ENCODE measurements around the gene ASB12.

ASB12 gene

GRCh38 chrX:64205735-64206501 is 24.5 kb downstream of the ASB12 start:
- no peak for TF ChIP-seq ZNF274 (IDR thresholded peaks at IDR 0.05; ENCODE audit: low read depth, low read length)
- TF ChIP-seq YY1 (IDR thresholded peaks at IDR 0.05; ENCODE audit: insufficient read depth, insufficient read length), result no peak
- no peak for TF ChIP-seq SUZ12 (IDR thresholded peaks at IDR 0.05; ENCODE audit: extremely low read depth, insufficient read depth, insufficient read length)
- H3K9me3 ChIP-seq (ENCODE audit: insufficient read depth, low read length), result no peaks in the 10 kb centered on the region
- DNase-seq (ENCODE audit: low read depth, low spot score), result peak; percentile 88
- H3K36me3 ChIP-seq (ENCODE audit: insufficient read depth, insufficient read length, low read length), result no peaks in the 10 kb centered on the region
- H3K27me3 ChIP-seq (ENCODE audit: insufficient read depth, insufficient read length), result no peaks in the 10 kb centered on the region
- H3K4me1 ChIP-seq (ENCODE audit: insufficient read depth, insufficient read length), result peaks cover 9% of the 10 kb centered on the region
- H3K4me3 ChIP-seq (ENCODE audit: insufficient read length, low read depth), result peak overlapping the region; percentile 74
- peak overlapping the region; percentile 87 for H3K9ac ChIP-seq (ENCODE audit: insufficient read length, low read depth)

- Histone ChIP-seq H3K9me3 (ENCODE audit: insufficient read depth, low read length) (no peaks in the 10 kb centered on the region), H3K4me1 (ENCODE audit: insufficient read depth, insufficient read length) (peaks cover 13% of the 10 kb centered on the region), H3K9ac (ENCODE audit: insufficient read length, low read depth) (peak within 1 kb of the TSS; percentile 87), H3K4me3 (ENCODE audit: insufficient read length, low read depth) (peak within 1 kb of the TSS; percentile 74), H3K27me3 (ENCODE audit: insufficient read depth, insufficient read length) (no peaks in the 10 kb centered on the region), H3K36me3 (ENCODE audit: insufficient read depth, insufficient read length, low read length) (no peaks in the 10 kb centered on the region)
- DNase-seq (ENCODE audit: low read depth, low spot score), result no peak
- no peak for TF ChIP-seq ZNF274 (IDR thresholded peaks at IDR 0.05; ENCODE audit: low read depth, low read length)
- no peak for TF ChIP-seq YY1 (IDR thresholded peaks at IDR 0.05; ENCODE audit: insufficient read depth, insufficient read length)
- no peak for TF ChIP-seq SUZ12 (IDR thresholded peaks at IDR 0.05; ENCODE audit: extremely low read depth, insufficient read depth, insufficient read length)
Measured at GRCh38 chrX:64205441-64205734, 25.0 kb downstream of the ASB12 start, which contains the start of gene AMER1. TSS of gene AMER1 (minus strand) at chrX:64205708. CDS start at chrX:64193286, 12,422 bp downstream.

- Histone ChIP-seq H3K4me1 (ENCODE audit: insufficient read depth, insufficient read length) (peaks cover 15% of the 10 kb centered on the region), H3K36me3 (ENCODE audit: insufficient read depth, insufficient read length, low read length) (no peaks in the 10 kb centered on the region), H3K9me3 (ENCODE audit: insufficient read depth, low read length) (no peaks in the 10 kb centered on the region), H3K27me3 (ENCODE audit: insufficient read depth, insufficient read length) (no peaks in the 10 kb centered on the region), H3K9ac (ENCODE audit: insufficient read length, low read depth) (peak overlapping the region; percentile 87), H3K4me3 (ENCODE audit: insufficient read length, low read depth) (peak overlapping the region; percentile 74)
- TF ChIP-seq SUZ12 (IDR thresholded peaks at IDR 0.05; ENCODE audit: extremely low read depth, insufficient read depth, insufficient read length) (no peak), YY1 (IDR thresholded peaks at IDR 0.05; ENCODE audit: insufficient read depth, insufficient read length) (no peak), ZNF274 (IDR thresholded peaks at IDR 0.05; ENCODE audit: low read depth, low read length) (no peak)
- no peak for DNase-seq (ENCODE audit: low read depth, low spot score)
Measured at GRCh38 chrX:64204701-64205440, 25.5 kb downstream of the ASB12 start.

- Histone ChIP-seq H3K4me3 (ENCODE audit: insufficient read length, low read depth) (peak overlapping the region; percentile 74), H3K27me3 (ENCODE audit: insufficient read depth, insufficient read length) (no peaks in the 10 kb centered on the region)
Measured at GRCh38 chrX:64204252-64204651, 26.2 kb downstream of the ASB12 start.

GRCh38 chrX:64202808-64203325 is 27.5 kb downstream of the ASB12 start:
- Histone ChIP-seq H3K4me3 (ENCODE audit: insufficient read length, low read depth) (no peak overlapping the region), H3K9me3 (ENCODE audit: insufficient read depth, low read length) (no peaks in the 10 kb centered on the region), H3K4me1 (ENCODE audit: insufficient read depth, insufficient read length) (peaks cover 15% of the 10 kb centered on the region), H3K27me3 (ENCODE audit: insufficient read depth, insufficient read length) (no peaks in the 10 kb centered on the region), H3K36me3 (ENCODE audit: insufficient read depth, insufficient read length, low read length) (no peaks in the 10 kb centered on the region), H3K9ac (ENCODE audit: insufficient read length, low read depth) (no peak overlapping the region)
- no peak for DNase-seq (ENCODE audit: low read depth, low spot score)
- TF ChIP-seq SUZ12 (IDR thresholded peaks at IDR 0.05; ENCODE audit: extremely low read depth, insufficient read depth, insufficient read length) (no peak), ZNF274 (IDR thresholded peaks at IDR 0.05; ENCODE audit: low read depth, low read length) (no peak), YY1 (IDR thresholded peaks at IDR 0.05; ENCODE audit: insufficient read depth, insufficient read length) (no peak)

More at GRCh38 chrX:64204252-64204651, 26.2 kb downstream of the ASB12 start:
- H3K36me3 ChIP-seq (ENCODE audit: insufficient read depth, insufficient read length, low read length), result no peaks in the 10 kb centered on the region
- no peaks in the 10 kb centered on the region for H3K9me3 ChIP-seq (ENCODE audit: insufficient read depth, low read length)
- peak overlapping the region; percentile 87 for H3K9ac ChIP-seq (ENCODE audit: insufficient read length, low read depth)
- DNase-seq (ENCODE audit: low read depth, low spot score), result no peak
- TF ChIP-seq YY1 (IDR thresholded peaks at IDR 0.05; ENCODE audit: insufficient read depth, insufficient read length) (no peak), SUZ12 (IDR thresholded peaks at IDR 0.05; ENCODE audit: extremely low read depth, insufficient read depth, insufficient read length) (no peak), ZNF274 (IDR thresholded peaks at IDR 0.05; ENCODE audit: low read depth, low read length) (no peak)
- peaks cover 15% of the 10 kb centered on the region for H3K4me1 ChIP-seq (ENCODE audit: insufficient read depth, insufficient read length)

- H3K27me3 ChIP-seq (ENCODE audit: insufficient read depth, insufficient read length), result no peaks in the 10 kb centered on the region
- H3K9ac ChIP-seq (ENCODE audit: insufficient read length, low read depth), result no peak overlapping the region
- H3K36me3 ChIP-seq (ENCODE audit: insufficient read depth, insufficient read length, low read length), result peaks cover 5% of the 10 kb centered on the region
- no peak overlapping the region for H3K4me3 ChIP-seq (ENCODE audit: insufficient read length, low read depth)
- H3K4me1 ChIP-seq (ENCODE audit: insufficient read depth, insufficient read length), result peaks cover 19% of the 10 kb centered on the region
- no peak for DNase-seq (ENCODE audit: low read depth, low spot score)
- H3K9me3 ChIP-seq (ENCODE audit: insufficient read depth, low read length), result no peaks in the 10 kb centered on the region
- TF ChIP-seq ZNF274 (IDR thresholded peaks at IDR 0.05; ENCODE audit: low read depth, low read length) (no peak), SUZ12 (IDR thresholded peaks at IDR 0.05; ENCODE audit: extremely low read depth, insufficient read depth, insufficient read length) (no peak), YY1 (IDR thresholded peaks at IDR 0.05; ENCODE audit: insufficient read depth, insufficient read length) (no peak)
Measured at GRCh38 chrX:64198036-64198435, 32.4 kb downstream of the ASB12 start.

GRCh38 chrX:64196606-64197005 is 33.8 kb downstream of the ASB12 start:
- Histone ChIP-seq H3K4me1 (ENCODE audit: insufficient read depth, insufficient read length) (peaks cover 19% of the 10 kb centered on the region), H3K27me3 (ENCODE audit: insufficient read depth, insufficient read length) (no peaks in the 10 kb centered on the region), H3K4me3 (ENCODE audit: insufficient read length, low read depth) (no peak overlapping the region), H3K9ac (ENCODE audit: insufficient read length, low read depth) (no peak overlapping the region), H3K9me3 (ENCODE audit: insufficient read depth, low read length) (no peaks in the 10 kb centered on the region), H3K36me3 (ENCODE audit: insufficient read depth, insufficient read length, low read length) (peaks cover 20% of the 10 kb centered on the region)
- TF ChIP-seq SUZ12 (IDR thresholded peaks at IDR 0.05; ENCODE audit: extremely low read depth, insufficient read depth, insufficient read length) (no peak), ZNF274 (IDR thresholded peaks at IDR 0.05; ENCODE audit: low read depth, low read length) (no peak), YY1 (IDR thresholded peaks at IDR 0.05; ENCODE audit: insufficient read depth, insufficient read length) (no peak)
- DNase-seq (ENCODE audit: low read depth, low spot score), result no peak

Data from NT2/D1 (cell line).